ENCODE results near the gene AGMO.

GRCh38 chr7:15418264-15418663 is 143.6 kb downstream of the AGMO start:
- TF ChIP-seq POLR2A (IDR thresholded peaks at IDR 0.05): no peak
- TF ChIP-seq, protein P1, sequence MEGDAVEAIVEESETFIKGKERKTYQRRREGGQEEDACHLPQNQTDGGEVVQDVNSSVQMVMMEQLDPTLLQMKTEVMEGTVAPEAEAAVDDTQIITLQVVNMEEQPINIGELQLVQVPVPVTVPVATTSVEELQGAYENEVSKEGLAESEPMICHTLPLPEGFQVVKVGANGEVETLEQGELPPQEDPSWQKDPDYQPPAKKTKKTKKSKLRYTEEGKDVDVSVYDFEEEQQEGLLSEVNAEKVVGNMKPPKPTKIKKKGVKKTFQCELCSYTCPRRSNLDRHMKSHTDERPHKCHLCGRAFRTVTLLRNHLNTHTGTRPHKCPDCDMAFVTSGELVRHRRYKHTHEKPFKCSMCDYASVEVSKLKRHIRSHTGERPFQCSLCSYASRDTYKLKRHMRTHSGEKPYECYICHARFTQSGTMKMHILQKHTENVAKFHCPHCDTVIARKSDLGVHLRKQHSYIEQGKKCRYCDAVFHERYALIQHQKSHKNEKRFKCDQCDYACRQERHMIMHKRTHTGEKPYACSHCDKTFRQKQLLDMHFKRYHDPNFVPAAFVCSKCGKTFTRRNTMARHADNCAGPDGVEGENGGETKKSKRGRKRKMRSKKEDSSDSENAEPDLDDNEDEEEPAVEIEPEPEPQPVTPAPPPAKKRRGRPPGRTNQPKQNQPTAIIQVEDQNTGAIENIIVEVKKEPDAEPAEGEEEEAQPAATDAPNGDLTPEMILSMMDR (IDR thresholded peaks at IDR 0.05): no peak

Data from breast epithelium (tissue), 3 donors.